Neural progenitor cell (in vitro differentiated cells): ENCODE measurements around the gene SPOCK3. TPM values are rescaled to one million over a fixed set of nuclear protein-coding genes. Genes with fewer than 3 reads are reported as not detected.

Experiments
- DNase-seq: peaks from one replicate; pipeline ENCODE4 v3.0.0-alpha.2; 2016; ENCODE audit warnings: low spot score
- H2AFZ ChIP-seq: fragments of 200-600 bp; sonication (generic); replicated peaks from 2 replicates; pipeline ENCODE4 v1.6.1; 2016; ENCODE audit warnings: antibody characterized with exemption
- H3F3A ChIP-seq: fragments of 200-600 bp; sonication (generic); 2 replicates; pipeline ENCODE4 v1.6.1; 2016; ENCODE audit warnings: antibody characterized with exemption, low read depth
- H3K27ac ChIP-seq: fragments of 200-600 bp; sonication (generic); 2 replicates; pipeline ENCODE4 v1.5.1; 2016; ENCODE audit warnings: mild to moderate bottlenecking
- H3K27me3 ChIP-seq: fragments of 200-600 bp; sonication (generic); 2 replicates; pipeline ENCODE4 v1.6.1; 2016; ENCODE audit warnings: mild to moderate bottlenecking, moderate library complexity
- H3K36me3 ChIP-seq: fragments of 200-600 bp; sonication (generic); 2 replicates; pipeline ENCODE4 v1.5.1; 2016
- H3K4me1 ChIP-seq: fragments of 200-600 bp; sonication (generic); 2 replicates; pipeline ENCODE4 v1.6.1; 2016; ENCODE audit warnings: mixed run types
- H3K4me2 ChIP-seq: fragments of 200-600 bp; sonication (generic); 2 replicates; pipeline ENCODE4 v1.6.1; 2016
- H3K4me3 ChIP-seq: fragments of 200-600 bp; sonication (generic); 2 replicates; pipeline ENCODE4 v1.5.1; 2016
- H3K79me2 ChIP-seq: fragments of 200-600 bp; sonication (generic); 2 replicates; pipeline ENCODE4 v1.6.1; 2016; ENCODE audit warnings: low read depth
- H3K9ac ChIP-seq: fragments of 200-600 bp; sonication (generic); 2 replicates; pipeline ENCODE4 v1.6.1; 2016
- H3K9me3 ChIP-seq: fragments of 200-600 bp; sonication (generic); 2 replicates; pipeline ENCODE4 v1.5.1; 2016; ENCODE audit warnings: low read depth
- H4K20me1 ChIP-seq: fragments of 200-600 bp; sonication (generic); 2 replicates; pipeline ENCODE4 v1.6.1; 2016; ENCODE audit warnings: low read depth
- H3K27ac Mint-ChIP-seq: 3 replicates; pipeline ENCODE4 v1.8.0; 2021; ENCODE audit warnings: mixed read lengths
- H3K27me3 Mint-ChIP-seq: 2 replicates; pipeline ENCODE4 v1.8.0; 2022; ENCODE audit warnings: low read depth, mild to moderate bottlenecking, inconsistent platforms, moderate library complexity, mixed read lengths; ENCODE audit not compliant: insufficient read depth
- H3K36me3 Mint-ChIP-seq: 3 replicates; pipeline ENCODE4 v1.8.0; 2021; ENCODE audit warnings: mixed read lengths
- H3K4me1 Mint-ChIP-seq: 3 replicates; pipeline ENCODE4 v1.8.0; 2021; ENCODE audit warnings: mixed read lengths
- H3K4me3 Mint-ChIP-seq: 3 replicates; pipeline ENCODE4 v1.8.0; 2021; ENCODE audit warnings: mild to moderate bottlenecking, moderate library complexity, mixed read lengths
- H3K9me3 Mint-ChIP-seq: 3 replicates; pipeline ENCODE4 v1.8.0; 2020; ENCODE audit warnings: mixed read lengths
- CTCF ChIP-seq: fragments of 200-600 bp; sonication (generic); IDR thresholded peaks from 2 replicates; pipeline ENCODE4 v1.5.1; 2017; ENCODE audit warnings: antibody characterized with exemption, mild to moderate bottlenecking
- EZH2 ChIP-seq: fragments of 200-600 bp; sonication (generic); IDR thresholded peaks from 2 replicates; pipeline ENCODE4 v1.6.1; 2017; ENCODE audit warnings: antibody characterized with exemption, mild to moderate bottlenecking, moderate library complexity
- EZH2phosphoT487 ChIP-seq: fragments of 200-600 bp; sonication (generic); IDR thresholded peaks from 2 replicates; pipeline ENCODE4 v1.6.1; 2017; ENCODE audit warnings: antibody characterized with exemption
- total RNA-seq: library from RNA; depleted of rRNA; stranded (reverse); fragments of >200 nt; gene quantifications from 2 replicates; pipeline ENCODE4 v1.2.3, GENCODE V29; 2015; ENCODE audit warnings: low replicate concordance

Gene SPOCK3
- total RNA-seq, 1 donor from 2014 or later = 0.21 TPM

GRCh38 chr4:167100120-167100519 lies 134.2 kb downstream of the SPOCK3 start:
- no peaks in the 10 kb centered on the region for H3K27me3 Mint-ChIP-seq
- no peaks in the 10 kb centered on the region for H3K9me3 Mint-ChIP-seq
- H3K4me1 Mint-ChIP-seq = peaks cover 3% of the 10 kb centered on the region
- TF ChIP-seq EZH2phosphoT487 (no peak), EZH2 (no peak), CTCF (no peak)
- peak; percentile 26 for DNase-seq
- no peaks in the 10 kb centered on the region for H3K27me3 ChIP-seq
- no peak overlapping the region for H3K4me2 ChIP-seq
- H3K4me3 ChIP-seq = no peak overlapping the region
- no peaks in the 10 kb centered on the region for H3K36me3 Mint-ChIP-seq
- H3K79me2 ChIP-seq = no peaks in the 10 kb centered on the region
- H3F3A ChIP-seq = no peaks in the 10 kb centered on the region
- H3K4me1 ChIP-seq = no peaks in the 10 kb centered on the region
- H3K9me3 ChIP-seq = no peaks in the 10 kb centered on the region
- H3K36me3 ChIP-seq = no peaks in the 10 kb centered on the region
- no peak overlapping the region for H3K9ac ChIP-seq
- no peak overlapping the region for H2AFZ ChIP-seq
- H3K27ac ChIP-seq = no peak overlapping the region
- H3K27ac Mint-ChIP-seq = no peak overlapping the region
- H3K4me3 Mint-ChIP-seq = no peak overlapping the region
- H4K20me1 ChIP-seq = no peaks in the 10 kb centered on the region

- no peaks in the 10 kb centered on the region for H4K20me1 ChIP-seq
- H3K27ac Mint-ChIP-seq = no peak overlapping the region
Measured at GRCh38 chr4:167088115-167088514, 146.2 kb downstream of the SPOCK3 start.

GRCh38 chr4:167084321-167084720 lies 150.0 kb downstream of the SPOCK3 start:
- H3K4me2 ChIP-seq = no peak overlapping the region
- H3F3A ChIP-seq = no peaks in the 10 kb centered on the region
- Mint-ChIP-seq H3K27me3 (no peaks in the 10 kb centered on the region), H3K9me3 (no peaks in the 10 kb centered on the region), H3K27ac (no peak overlapping the region), H3K4me3 (no peak overlapping the region), H3K4me1 (no peaks in the 10 kb centered on the region), H3K36me3 (no peaks in the 10 kb centered on the region)
- no peaks in the 10 kb centered on the region for H3K36me3 ChIP-seq
- H3K27me3 ChIP-seq = no peaks in the 10 kb centered on the region
- H3K4me1 ChIP-seq = no peaks in the 10 kb centered on the region
- H3K9ac ChIP-seq = no peak overlapping the region
- H2AFZ ChIP-seq = no peak overlapping the region
- H4K20me1 ChIP-seq = no peaks in the 10 kb centered on the region
- no peak overlapping the region for H3K27ac ChIP-seq
- H3K4me3 ChIP-seq = no peak overlapping the region
- DNase-seq = no peak
- H3K9me3 ChIP-seq = no peaks in the 10 kb centered on the region
- H3K79me2 ChIP-seq = no peaks in the 10 kb centered on the region
- no peak for TF ChIP-seq CTCF
- no peak for TF ChIP-seq EZH2phosphoT487
- no peak for TF ChIP-seq EZH2

More at GRCh38 chr4:167088115-167088514, 146.2 kb downstream of the SPOCK3 start:
- Mint-ChIP-seq H3K27me3 (no peaks in the 10 kb centered on the region), H3K9me3 (no peaks in the 10 kb centered on the region), H3K36me3 (no peaks in the 10 kb centered on the region), H3K4me3 (no peak overlapping the region), H3K4me1 (no peaks in the 10 kb centered on the region)
- Histone ChIP-seq H3K4me2 (no peak overlapping the region), H3K9ac (no peak overlapping the region), H3K4me3 (no peak overlapping the region), H3K79me2 (no peaks in the 10 kb centered on the region), H3K36me3 (no peaks in the 10 kb centered on the region), H3F3A (no peaks in the 10 kb centered on the region), H3K27me3 (no peaks in the 10 kb centered on the region), H2AFZ (no peak overlapping the region), H3K9me3 (no peaks in the 10 kb centered on the region), H3K4me1 (no peaks in the 10 kb centered on the region), H3K27ac (no peak overlapping the region)
- no peak for DNase-seq
- no peak for TF ChIP-seq EZH2
- TF ChIP-seq EZH2phosphoT487 = no peak
- no peak for TF ChIP-seq CTCF
